Subcutaneous adipose tissue (tissue), 4 donors: Measurements from ENCODE around the gene MANF. TPM values are rescaled to one million over a fixed set of nuclear protein-coding genes. Genes with fewer than 3 reads are reported as not detected.

Experiments
- CTCF ChIP-seq: fragments of 450-650 bp; IDR thresholded peaks from one replicate; pipeline ENCODE4 v1.5.1; 2016; ENCODE audit warnings: low read depth, mild to moderate bottlenecking, control low read depth, antibody characterized with exemption, moderate library complexity
- total RNA-seq, 4 donors: library from RNA; depleted of rRNA; stranded (reverse); fragments of >200 nt; gene quantifications; one replicate each; pipeline ENCODE4 v1.1.0, GENCODE V29; 2016

The MANF gene
- total RNA-seq, result 10 to 100 TPM; 14.1 to 62.9 (median 31.6) TPM

GRCh38 chr3:51384726-51385473, at the start of gene MANF:
MANF (plus strand) TSS chr3:51385291; CDS start chr3:51385343, 52 bp downstream.
- TF ChIP-seq CTCF, result no peak

- TF ChIP-seq CTCF, result no peak
These were observed 48.8 kb upstream of the MANF start for GRCh38 chr3:51336261-51336660.

GRCh38 chr3:51337666-51338065, 47.4 kb upstream of the MANF start:
- no peak for TF ChIP-seq CTCF

- TF ChIP-seq CTCF, result no peak
These were observed 46.5 kb upstream of the MANF start for GRCh38 chr3:51338632-51339031.

GRCh38 chr3:51340013-51340829, 44.9 kb upstream of the MANF start:
- TF ChIP-seq CTCF, result no peak

GRCh38 chr3:51340989-51341636, 44.0 kb upstream of the MANF start:
- TF ChIP-seq CTCF, result no peak
